Stomach (tissue), 4 donors: ENCODE data around the gene CMTM2.

ENCODE experiments used
- EP300 ChIP-seq: sonication (generic); formaldehyde crosslinking; IDR thresholded peaks from one replicate; pipeline ENCODE4 v1.6.1; 2017; ENCODE audit warnings: antibody characterized with exemption
- TF ChIP-seq, protein P1 (sequence below), 7 experiments: fragments of 450-650 bp in 4 of 7; fragments of 200-600 bp in 3 of 7; sonication (generic) in 3 of 7; IDR thresholded peaks; one replicate each; pipeline ENCODE4 v1.5.1; 2016 to 2019; ENCODE audit warnings: antibody characterized with exemption in 7 of 7, control low read depth in 2 of 7, mild to moderate bottlenecking in 1 of 7

DNA sequence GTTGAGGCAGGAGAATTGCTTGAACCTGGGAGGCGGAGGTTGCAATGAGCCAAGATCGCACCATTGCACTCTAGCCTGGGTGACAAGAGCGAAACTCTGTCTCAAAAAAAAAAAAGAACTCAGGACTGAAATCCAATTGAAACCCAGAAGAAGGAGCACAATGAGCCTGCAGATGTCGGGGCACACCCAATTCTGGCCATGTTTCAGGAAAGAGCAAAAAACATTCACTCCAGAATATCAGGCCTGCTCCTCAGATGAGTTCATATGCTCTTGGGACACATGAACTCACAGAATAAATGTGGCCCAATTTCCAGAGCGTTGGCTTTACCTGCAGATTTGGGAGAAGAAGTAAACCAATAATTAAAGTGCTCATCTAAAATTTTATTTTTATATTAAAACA, 3.0 kb upstream of the CMTM2 start:
- TF ChIP-seq, protein P1, sequence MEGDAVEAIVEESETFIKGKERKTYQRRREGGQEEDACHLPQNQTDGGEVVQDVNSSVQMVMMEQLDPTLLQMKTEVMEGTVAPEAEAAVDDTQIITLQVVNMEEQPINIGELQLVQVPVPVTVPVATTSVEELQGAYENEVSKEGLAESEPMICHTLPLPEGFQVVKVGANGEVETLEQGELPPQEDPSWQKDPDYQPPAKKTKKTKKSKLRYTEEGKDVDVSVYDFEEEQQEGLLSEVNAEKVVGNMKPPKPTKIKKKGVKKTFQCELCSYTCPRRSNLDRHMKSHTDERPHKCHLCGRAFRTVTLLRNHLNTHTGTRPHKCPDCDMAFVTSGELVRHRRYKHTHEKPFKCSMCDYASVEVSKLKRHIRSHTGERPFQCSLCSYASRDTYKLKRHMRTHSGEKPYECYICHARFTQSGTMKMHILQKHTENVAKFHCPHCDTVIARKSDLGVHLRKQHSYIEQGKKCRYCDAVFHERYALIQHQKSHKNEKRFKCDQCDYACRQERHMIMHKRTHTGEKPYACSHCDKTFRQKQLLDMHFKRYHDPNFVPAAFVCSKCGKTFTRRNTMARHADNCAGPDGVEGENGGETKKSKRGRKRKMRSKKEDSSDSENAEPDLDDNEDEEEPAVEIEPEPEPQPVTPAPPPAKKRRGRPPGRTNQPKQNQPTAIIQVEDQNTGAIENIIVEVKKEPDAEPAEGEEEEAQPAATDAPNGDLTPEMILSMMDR (IDR thresholded peaks at IDR 0.05): no peak
- no peak for TF ChIP-seq EP300
